Mucosa of rectum (tissue), 2 donors: ENCODE results near the gene CDK8.
A peak's percentile ranks its signal among the peaks of the same experiment; 100 is the strongest.
"Not testable (repeated sequence)": the region's sequence is repeated elsewhere in the genome, so short reads cannot be mapped to it uniquely, and the experiment has no call there.

Experiments
- H3K27ac ChIP-seq, 2 donors: one replicate each; pipeline ENCODE4 v1.7.0; 2013; ENCODE audit warnings: inconsistent platforms in 2 of 2, low read depth in 2 of 2, low read length in 2 of 2
- H3K27me3 ChIP-seq, 2 donors: one replicate each; pipeline ENCODE4 v1.7.0; 2013; ENCODE audit warnings: low read length in 2 of 2; ENCODE audit not compliant: control insufficient read depth in 2 of 2, insufficient read depth in 2 of 2
- H3K36me3 ChIP-seq, 2 donors: one replicate each; pipeline ENCODE4 v1.7.0; 2013; ENCODE audit warnings: low read length in 2 of 2; ENCODE audit not compliant: control insufficient read depth in 2 of 2, insufficient read depth in 2 of 2
- H3K4me1 ChIP-seq, 2 donors: one replicate each; pipeline ENCODE4 v1.7.0; 2013; ENCODE audit warnings: low read length in 2 of 2, mild to moderate bottlenecking in 1 of 2; ENCODE audit not compliant: control insufficient read depth in 2 of 2, insufficient read depth in 2 of 2
- H3K4me3 ChIP-seq, 2 donors: one replicate each; pipeline ENCODE4 v1.7.0; 2013; ENCODE audit warnings: low read length in 2 of 2
- H3K9ac ChIP-seq, 2 donors: one replicate each; pipeline ENCODE4 v1.7.0; 2013; ENCODE audit warnings: low read length in 2 of 2, low read depth in 1 of 2, mild to moderate bottlenecking in 1 of 2
- H3K9me3 ChIP-seq, 2 donors: one replicate each; pipeline ENCODE4 v1.7.0; 2013; ENCODE audit warnings: low read length in 2 of 2; ENCODE audit not compliant: control insufficient read depth in 2 of 2
- donor health status: healthy.
- donor health status: Normal muscosa, but diverticular disease.

Gene CDK8

DNA sequence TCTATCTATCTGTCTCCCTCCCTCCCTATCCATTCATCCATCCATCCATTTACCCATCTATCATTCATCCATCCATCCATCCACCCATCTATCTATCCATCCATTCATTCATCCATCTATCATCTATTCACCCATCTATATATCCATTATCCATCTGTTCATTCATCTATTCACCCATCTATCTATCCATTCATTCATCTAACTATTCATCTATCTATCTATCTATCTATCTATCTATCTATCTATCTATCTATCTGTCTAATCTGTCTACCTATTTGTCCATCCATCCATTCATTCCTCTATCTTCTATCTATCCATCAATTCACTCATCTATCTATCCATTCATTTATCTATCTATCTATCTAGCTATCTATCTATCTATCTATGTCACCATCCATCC lies 4.4 kb upstream of the CDK8 start:
- Histone ChIP-seq H3K9ac (no peak overlapping the region), H3K4me3 (no peak overlapping the region), H3K9me3 (no peaks in the 10 kb centered on the region), H3K4me1 (no peaks in the 10 kb centered on the region), H3K36me3 (no peaks in the 10 kb centered on the region), H3K27ac (no peak overlapping the region), H3K27me3 (peaks cover 0 to 4% of the 10 kb centered on the region in 2 donors)

DNA sequence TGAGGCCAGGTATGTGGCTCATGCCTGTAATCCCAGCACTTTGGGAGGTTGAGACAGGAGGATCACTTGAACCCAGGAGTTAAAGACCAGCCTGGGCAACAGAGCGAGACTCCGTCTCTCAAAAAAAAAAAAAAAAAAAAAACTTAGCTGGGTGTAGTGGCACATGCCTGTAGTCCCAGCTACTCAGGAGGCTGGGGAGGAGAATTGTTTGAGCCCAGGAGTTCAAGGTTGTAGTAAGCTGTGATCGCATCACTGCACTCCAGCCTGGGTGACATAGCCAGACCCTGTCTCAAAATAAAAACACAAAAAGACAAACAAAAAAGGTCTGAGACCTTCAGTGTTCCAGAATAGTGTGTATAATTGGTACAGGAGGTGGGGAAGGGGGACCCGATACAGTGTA lies 1.9 kb upstream of the CDK8 start:
- H3K27me3 ChIP-seq, H3K36me3 ChIP-seq, H3K4me3 ChIP-seq, H3K27ac ChIP-seq, H3K9ac ChIP-seq, H3K9me3 ChIP-seq, H3K4me1 ChIP-seq: not testable (repeated sequence)

DNA sequence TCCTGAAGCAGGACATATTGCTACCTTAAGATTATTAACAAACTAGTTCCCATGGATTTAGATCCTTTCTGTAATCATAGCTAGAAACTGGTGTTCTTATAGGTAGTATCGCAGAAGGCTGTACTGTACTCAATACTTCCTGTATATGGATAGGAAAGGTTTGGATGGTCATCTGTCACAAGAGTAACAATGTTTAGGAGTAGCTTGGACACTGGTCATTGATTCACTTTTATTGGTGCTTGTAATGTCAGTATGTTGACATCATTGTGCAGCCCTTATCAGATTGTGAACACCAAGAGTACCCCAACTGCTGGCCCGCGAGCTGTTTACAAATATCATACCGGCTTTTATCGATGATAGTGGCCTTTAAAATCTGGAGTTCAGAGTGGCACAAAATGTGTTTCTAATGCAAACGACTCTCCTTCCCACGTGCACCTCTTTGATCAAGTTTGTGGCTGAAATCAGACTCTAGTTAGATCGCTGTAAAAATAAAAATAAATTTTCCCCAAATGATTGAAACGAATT lies 605 bp upstream of the CDK8 start:
- Histone ChIP-seq H3K4me3 (peak overlapping the region; percentile 86 to 93), H3K36me3 (no peaks in the 10 kb centered on the region), H3K4me1 (peaks cover 3 to 11% of the 10 kb centered on the region in 2 donors), H3K9me3 (no peaks in the 10 kb centered on the region), H3K27ac (peak overlapping the region; percentile 93 to 94), H3K27me3 (peaks cover 0 to 4% of the 10 kb centered on the region in 2 donors), H3K9ac (peak overlapping the region in 1 of 2 donors; percentile 66)

DNA sequence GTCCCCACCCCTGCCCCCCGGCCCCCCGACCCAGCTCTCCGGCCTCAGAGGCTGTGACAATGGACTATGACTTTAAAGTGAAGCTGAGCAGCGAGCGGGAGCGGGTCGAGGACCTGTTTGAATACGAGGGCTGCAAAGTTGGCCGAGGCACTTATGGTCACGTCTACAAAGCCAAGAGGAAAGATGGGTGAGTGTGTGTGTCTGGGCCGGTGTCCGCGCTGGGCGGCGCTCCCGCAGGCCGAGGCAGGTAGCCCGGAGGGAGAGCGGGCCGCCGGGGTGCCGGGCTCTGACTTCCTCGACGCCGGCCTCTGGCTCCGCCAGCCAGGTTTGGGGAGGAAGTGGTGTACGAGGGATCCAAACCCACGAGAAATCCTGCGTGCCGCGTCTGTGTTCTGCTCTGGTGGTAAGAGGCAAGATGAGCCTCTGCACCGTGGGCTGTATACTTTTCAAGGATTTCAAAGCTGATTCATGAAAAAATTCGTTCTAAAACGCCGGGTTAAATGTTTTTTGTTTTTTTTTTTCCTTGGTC lies 718 bp downstream of the CDK8 start:
- H3K4me3 ChIP-seq, result peak overlapping the region; percentile 86 to 93
- no peaks in the 10 kb centered on the region for H3K9me3 ChIP-seq
- peak overlapping the region; percentile 72 to 81 for H3K9ac ChIP-seq
- no peaks in the 10 kb centered on the region for H3K36me3 ChIP-seq
- H3K27me3 ChIP-seq, result peaks cover 0 to 4% of the 10 kb centered on the region in 2 donors
- H3K4me1 ChIP-seq, result peaks cover 8 to 11% of the 10 kb centered on the region in 2 donors
- H3K27ac ChIP-seq, result peak overlapping the region; percentile 93 to 94

DNA sequence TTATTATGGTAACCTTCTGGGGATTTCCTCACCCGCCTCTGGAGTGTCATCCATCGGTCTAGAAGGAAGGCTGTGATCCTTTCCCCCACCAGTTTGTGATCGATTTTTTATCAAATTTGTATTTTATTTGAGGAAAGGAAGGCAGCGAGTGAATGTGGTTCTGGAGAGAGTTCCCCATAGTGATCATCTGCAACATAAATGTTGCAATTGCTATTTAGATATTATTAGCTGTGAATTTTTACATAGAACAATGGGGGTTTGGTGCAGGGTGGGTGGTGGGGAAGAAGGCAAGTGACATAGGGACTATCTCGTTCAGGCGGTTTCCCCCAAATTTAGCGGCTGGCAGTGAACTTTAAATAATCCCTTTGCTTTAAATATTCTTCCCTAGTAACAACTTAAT lies 1.2 kb downstream of the CDK8 start:
- H3K9me3 ChIP-seq, result no peaks in the 10 kb centered on the region
- H3K36me3 ChIP-seq, result no peaks in the 10 kb centered on the region
- H3K4me1 ChIP-seq, result peaks cover 8 to 11% of the 10 kb centered on the region in 2 donors
- peak overlapping the region; percentile 93 to 94 for H3K27ac ChIP-seq
- peak overlapping the region; percentile 86 to 93 for H3K4me3 ChIP-seq
- H3K9ac ChIP-seq, result peak overlapping the region; percentile 72 to 81
- peaks cover 0 to 4% of the 10 kb centered on the region in 2 donors for H3K27me3 ChIP-seq

DNA sequence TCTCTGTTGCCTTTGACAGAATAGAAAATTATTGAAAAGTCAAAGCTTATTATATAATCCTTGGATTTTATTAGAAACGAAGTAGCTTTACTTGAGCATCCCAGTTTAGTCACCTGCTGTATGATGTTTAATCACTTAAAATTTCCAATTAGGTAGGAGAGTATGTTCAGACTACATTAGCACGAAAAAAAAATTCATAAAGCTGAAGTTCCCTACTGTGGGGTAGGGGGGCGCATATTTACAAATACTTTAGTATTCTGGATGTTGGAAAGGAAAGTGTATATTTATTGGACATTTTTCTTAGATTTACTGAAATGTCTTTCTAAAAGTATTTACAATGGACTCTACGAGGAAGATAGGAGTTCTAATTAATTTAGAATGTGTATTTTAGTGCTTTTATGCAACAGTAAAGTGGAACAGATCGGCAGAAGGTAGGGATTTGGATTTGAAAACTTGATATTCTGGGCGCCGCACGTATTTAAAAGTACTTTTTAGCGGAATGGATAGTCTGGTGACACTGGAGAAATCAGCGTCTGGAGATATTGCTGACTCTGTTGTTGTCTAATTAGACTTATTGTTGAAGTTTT lies 1.9 kb downstream of the CDK8 start:
- peaks cover 8 to 11% of the 10 kb centered on the region in 2 donors for H3K4me1 ChIP-seq
- H3K9ac ChIP-seq, result peak overlapping the region in 1 of 2 donors; percentile 72
- no peaks in the 10 kb centered on the region for H3K9me3 ChIP-seq
- no peaks in the 10 kb centered on the region for H3K36me3 ChIP-seq
- no peak overlapping the region for H3K27ac ChIP-seq
- H3K4me3 ChIP-seq, result peak overlapping the region; percentile 86 to 93
- H3K27me3 ChIP-seq, result no peaks in the 10 kb centered on the region

DNA sequence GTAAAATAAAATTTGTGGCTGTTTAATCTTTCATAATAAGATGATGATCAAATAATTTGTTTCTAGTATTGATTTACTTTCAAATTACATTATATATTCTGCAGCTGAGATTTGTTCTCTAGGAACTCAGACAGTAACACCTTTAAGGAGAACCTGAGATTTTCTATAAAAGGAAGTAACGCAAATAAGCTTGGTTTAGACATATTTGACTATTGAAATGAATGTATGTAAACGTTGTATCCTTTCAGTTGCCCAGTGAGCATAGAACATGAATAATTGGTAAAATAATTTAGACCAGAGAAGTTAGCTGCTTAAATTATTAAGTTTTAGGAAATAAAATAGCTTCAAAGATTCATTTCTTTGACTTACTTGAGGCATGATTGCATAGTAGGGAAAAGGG lies 3.1 kb downstream of the CDK8 start:
- Histone ChIP-seq H3K4me1 (peaks cover 8 to 11% of the 10 kb centered on the region in 2 donors), H3K36me3 (no peaks in the 10 kb centered on the region), H3K27ac (no peak overlapping the region), H3K27me3 (no peaks in the 10 kb centered on the region), H3K4me3 (no peak overlapping the region), H3K9me3 (no peaks in the 10 kb centered on the region), H3K9ac (no peak overlapping the region)

DNA sequence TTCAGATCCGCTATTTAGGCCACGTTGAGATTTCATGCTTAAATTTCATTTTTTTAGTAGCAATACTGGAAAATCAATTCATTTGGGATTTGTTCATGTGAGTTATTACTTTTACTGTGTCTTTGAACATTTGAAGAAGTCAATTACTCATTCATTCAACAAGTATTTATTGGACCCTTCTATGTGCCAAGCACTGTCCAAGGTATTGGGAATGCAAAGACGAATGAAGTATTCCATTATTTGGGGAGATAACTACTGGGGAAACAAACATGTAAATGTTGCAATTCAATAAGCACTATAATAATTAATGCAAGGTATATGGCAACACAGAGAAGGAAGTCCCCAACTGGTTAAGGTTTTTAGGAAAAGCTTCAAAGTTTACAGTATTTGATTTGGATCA lies 5.7 kb downstream of the CDK8 start:
- no peak overlapping the region for H3K27ac ChIP-seq
- H3K36me3 ChIP-seq, result no peaks in the 10 kb centered on the region
- no peak overlapping the region for H3K4me3 ChIP-seq
- H3K4me1 ChIP-seq, result peaks cover 8 to 11% of the 10 kb centered on the region in 2 donors
- no peaks in the 10 kb centered on the region for H3K27me3 ChIP-seq
- no peak overlapping the region for H3K9ac ChIP-seq
- no peaks in the 10 kb centered on the region for H3K9me3 ChIP-seq

DNA sequence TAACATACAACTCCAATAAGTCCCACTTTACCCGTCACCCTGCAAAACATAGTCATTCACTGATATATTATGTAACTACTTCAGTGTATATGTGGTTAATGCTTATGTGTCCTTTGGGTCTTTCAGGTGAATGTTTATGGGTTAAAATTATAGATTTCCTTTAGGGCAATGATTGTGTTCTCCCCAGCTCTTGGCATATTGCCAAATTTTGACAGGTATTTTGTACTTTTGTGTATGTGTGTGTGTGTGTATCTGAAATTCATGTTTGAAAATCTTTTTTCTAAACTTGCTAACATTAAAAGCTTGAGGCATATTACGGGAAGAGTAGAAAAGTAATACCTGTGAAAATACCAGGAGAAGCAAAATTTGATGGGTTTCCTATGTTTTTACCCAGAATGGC lies 8.2 kb downstream of the CDK8 start:
- peaks cover 1 to 5% of the 10 kb centered on the region in 2 donors for H3K4me1 ChIP-seq
- no peaks in the 10 kb centered on the region for H3K9me3 ChIP-seq
- H3K27ac ChIP-seq, result no peak overlapping the region
- no peak overlapping the region for H3K4me3 ChIP-seq
- H3K27me3 ChIP-seq, result no peaks in the 10 kb centered on the region
- no peaks in the 10 kb centered on the region for H3K36me3 ChIP-seq
- H3K9ac ChIP-seq, result no peak overlapping the region

DNA sequence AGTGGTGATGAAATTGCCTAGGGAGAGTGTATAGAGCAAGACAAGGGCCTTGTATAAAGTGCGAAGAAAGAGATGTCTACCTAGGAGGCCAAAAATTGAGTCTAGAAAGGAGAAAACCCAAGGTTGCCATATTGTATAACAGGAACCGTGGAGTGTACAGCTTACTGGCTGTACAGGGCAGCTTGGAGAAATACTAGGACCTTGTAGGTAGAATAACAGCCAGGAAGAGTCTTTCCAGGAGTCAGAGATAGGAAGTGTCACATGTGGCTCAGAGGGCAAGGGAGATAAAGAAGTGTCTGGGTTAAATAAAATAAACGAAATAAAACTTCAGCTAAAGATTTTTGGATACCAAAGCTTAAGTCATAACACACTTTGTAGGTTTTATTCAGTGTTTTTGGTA lies 12.4 kb downstream of the CDK8 start:
- Histone ChIP-seq H3K9ac (no peak overlapping the region), H3K4me3 (no peak overlapping the region), H3K9me3 (no peaks in the 10 kb centered on the region), H3K4me1 (no peaks in the 10 kb centered on the region), H3K27ac (no peak overlapping the region), H3K36me3 (no peaks in the 10 kb centered on the region), H3K27me3 (no peaks in the 10 kb centered on the region)
